Measurements from ENCODE around the gene POFUT1.
"Not testable (repeated sequence)": the region's sequence is repeated elsewhere in the genome, so short reads cannot be mapped to it uniquely, and the experiment has no call there.

The POFUT1 gene

DNA sequence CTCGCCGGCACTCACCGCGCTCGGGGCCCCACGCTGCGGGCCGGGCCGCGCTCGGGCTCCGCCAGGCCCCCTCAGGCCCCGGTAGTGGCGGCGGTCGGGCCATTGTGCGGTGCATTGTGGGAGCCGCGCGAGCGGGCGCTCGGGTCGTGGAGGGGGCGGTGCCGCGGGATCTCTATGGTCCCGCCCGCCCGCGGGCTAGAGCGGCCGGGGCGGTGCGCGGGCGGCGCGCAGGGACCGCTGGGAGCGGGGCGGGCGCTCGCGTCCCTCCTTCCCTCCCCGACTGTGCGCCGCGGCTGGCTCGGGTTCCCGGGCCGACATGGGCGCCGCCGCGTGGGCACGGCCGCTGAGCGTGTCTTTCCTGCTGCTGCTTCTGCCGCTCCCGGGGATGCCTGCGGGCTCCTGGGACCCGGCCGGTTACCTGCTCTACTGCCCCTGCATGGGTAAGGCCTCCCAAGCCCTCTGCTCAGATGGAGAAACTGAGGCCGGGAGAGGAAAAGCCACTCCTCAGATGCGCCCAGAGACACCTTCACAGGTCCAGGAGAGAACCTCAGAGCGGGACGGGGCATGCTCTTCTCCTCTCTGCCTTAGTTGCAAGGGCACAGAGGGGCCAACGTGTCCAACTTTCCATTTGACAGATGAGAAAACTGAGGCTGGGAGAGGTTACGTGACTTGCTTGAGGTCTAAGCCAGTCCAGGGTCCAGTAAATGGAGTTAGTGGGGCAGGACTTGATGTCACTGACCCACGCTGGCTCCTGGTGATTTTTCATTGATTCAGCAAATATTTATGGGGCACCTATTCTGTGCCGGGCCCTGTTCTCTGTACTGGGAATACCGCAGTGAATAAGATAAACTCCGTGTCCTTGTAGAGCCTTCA is at the start of gene POFUT1, which contains the start of gene PLAGL2:
Gene POFUT1 (plus strand): TSS at position 255 of the 873 bp plus-strand sequence. CDS start 62 bp downstream, at position 317.
Gene PLAGL2 (minus strand): TSS at position 118 of the 873 bp plus-strand sequence. CDS start 5,565 bp downstream, outside the sequence.
- DNase-seq: peak; percentile 97

DNA sequence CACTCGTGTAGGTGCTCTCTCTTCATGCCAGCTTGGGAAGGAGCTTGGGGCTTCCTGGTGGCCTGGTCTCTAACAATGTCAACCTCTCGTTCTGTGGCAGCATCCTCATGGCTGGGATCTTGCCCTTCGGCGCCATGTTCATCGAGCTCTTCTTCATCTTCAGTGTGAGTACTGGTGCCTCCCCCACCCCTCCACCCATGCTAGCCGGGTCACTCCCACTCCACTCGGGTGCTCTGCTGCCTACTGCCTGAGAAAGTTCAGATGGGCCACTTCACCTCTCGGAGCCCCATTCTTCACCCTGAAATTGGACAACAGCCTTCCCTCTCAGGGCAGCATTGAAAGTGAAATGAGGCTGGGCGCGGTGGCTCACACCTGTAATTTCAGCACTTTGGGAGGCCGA is 49.3 kb upstream of the POFUT1 start:
- DNase-seq: no peak

DNA sequence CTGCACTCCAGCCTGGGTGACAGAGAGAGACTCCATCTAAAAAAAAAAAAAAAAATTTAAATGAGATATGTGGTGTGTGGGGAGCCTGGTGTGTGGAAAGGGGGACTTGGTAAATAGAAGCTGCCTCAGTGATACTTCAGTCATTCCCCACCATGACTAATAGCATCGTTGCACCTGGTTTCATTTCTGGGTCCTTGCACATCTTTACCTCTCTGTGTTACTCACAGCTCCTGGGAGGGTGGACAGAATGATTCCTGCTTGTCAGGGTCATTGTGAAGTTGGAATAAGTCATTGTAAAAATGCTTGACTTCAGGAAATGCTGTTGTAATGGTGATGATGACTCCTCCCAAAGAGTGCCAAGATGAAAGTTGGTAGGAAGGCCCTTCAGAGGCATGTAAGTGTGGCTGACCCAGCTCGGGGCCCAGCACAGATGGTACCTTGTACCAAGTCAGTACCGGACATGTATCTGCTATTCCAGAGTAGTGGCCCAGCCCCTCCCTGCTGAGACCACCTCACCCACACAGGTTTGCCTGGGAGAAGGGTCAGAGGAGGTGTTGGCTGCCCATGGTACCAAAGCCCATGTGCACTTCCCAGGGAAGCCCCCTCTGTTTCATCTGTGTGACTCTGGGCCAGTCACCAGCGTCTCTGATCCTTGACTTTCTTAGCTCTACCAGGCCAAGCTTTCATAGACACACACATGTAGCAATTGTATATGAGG is 48.6 kb upstream of the POFUT1 start:
- DNase-seq: no peak

DNA sequence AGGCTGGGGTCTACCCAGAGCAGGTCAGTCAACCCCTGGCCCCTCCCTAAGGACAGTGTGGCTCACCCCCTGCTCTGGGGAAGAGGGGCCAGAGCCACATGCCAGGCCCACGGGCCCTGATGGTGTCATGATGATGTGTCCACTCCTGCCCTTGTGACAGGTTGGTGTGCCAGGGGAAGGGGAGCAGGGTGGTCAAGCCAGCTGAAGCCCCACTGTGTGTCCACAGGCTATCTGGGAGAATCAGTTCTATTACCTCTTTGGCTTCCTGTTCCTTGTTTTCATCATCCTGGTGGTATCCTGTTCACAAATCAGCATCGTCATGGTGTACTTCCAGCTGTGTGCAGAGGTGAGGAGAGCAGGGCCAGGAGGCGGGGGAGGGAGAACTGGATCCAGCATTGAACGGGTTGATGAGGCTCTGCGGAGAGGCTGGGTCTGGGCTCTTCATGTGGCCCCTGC is 47.9 kb upstream of the POFUT1 start:
- no peak for DNase-seq

DNA sequence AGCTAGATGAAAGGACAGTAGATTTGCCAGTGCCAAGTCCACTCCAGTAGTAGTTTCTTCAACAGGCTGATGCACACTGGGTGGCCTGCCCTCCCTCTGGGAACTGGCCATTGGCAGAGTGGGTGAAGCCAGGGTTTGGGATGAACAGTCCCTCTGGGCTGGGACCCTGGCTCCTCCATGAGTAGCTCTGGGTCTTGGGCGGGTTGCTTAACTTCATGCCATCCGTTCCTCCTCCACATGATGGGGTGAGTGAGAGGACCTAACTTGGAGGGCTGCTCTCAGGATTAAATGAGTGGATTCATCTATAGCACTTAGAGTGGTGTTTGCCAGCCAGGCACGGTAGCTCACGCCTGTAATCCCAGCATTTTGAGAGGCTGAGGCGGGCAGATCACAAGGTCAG is 47.3 kb upstream of the POFUT1 start:
- DNase-seq: no peak

DNA sequence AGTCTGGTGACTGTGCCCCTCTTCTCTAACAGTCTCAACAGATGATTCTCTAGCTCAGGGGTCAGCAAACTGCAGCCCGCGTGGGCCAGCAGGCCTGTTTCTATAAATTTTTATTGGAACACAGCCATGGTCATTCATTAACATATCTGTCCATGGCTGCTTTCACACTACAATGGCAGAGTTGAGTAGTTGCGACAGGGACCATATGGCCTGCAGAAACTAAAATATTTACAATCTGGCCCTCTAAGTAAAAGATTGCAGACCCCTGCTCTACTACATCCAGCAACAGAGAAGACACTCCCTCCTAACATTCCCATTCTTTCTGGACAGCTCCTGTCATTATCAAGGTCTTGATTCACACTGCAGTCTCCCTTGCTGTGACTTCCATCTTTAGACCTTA is 45.3 kb upstream of the POFUT1 start:
- DNase-seq: no peak

DNA sequence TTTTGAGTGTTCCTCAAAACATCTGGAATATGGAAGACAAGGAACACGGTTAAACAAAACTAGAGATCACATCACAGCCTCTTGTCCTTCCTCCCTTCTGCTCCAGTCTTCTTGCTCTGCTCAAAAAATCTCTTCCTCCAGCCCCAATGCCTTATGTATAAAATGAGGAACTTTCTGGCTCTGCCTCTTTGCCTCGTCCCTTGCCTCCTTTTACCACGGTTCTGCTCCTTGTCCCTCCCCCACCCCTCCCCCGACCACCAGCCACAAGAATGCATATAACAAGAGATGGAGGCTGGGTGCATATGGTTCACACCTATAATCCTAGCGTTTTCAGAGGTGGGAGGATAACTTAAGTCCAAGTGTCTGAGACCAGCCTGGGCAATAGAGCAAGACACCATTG is 43.7 kb upstream of the POFUT1 start:
- DNase-seq: no peak

DNA sequence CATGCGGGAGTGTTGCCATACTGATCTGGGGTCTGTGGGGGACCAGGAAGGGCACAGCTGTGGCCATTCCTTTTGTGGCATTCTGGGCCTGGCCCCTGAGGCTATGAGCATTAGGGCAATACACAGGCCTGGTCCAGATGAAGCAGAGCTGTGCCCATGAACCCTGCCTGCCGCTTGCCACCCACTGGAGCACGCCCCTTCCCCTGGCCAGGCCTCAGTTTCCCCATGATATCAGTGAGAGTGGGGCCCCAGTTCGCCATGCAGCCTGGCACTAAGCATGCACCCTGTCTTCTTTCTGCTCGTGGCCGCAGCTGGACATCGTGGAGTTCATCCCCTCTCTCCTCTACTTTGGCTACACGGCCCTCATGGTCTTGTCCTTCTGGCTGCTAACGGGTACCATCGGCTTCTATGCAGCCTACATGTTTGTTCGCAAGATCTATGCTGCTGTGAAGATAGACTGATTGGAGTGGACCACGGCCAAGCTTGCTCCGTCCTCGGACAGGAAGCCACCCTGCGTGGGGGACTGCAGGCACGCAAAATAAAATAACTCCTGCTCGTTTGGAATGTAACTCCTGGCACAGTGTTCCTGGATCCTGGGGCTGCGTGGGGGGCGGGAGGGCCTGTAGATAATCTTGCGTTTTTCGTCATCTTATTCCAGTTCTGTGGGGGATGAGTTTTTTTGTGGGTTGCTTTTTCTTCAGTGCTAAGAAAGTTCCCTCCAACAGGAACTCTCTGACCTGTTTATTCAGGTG is 42.5 kb upstream of the POFUT1 start:
- no peak for DNase-seq

DNA sequence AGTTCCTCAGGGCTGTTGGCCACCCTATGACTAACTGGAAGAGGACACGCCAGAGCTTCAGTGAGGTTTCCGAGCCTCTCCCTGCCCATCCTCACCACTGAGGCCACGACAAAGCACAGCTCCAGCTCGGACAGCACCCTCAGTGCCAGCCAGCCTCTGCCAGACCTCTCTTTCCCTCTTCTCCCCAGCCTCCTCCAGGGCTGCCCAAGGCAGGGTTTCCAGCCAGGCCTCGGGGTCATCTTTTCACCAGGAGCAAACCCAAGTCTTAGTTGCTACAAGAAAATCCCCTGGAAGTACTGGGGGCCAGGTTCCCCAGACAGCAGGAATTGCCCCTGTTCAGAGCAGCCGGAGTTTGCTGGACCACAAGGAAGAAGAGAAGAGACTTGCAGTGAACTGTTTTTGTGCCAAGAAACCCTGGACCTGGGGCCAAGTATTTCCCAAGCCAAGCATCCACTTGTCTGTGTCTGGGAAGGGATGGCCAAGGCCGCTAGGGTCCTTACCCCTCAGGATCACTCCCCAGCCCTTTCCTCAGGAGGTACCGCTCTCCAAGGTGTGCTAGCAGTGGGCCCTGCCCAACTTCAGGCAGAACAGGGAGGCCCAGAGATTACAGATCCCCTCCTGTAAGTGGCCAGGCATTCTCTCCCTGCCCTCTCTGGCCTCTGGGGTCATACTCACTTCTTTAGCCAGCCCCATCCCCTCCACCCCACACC is 41.7 kb upstream of the POFUT1 start:
- no peak for DNase-seq

DNA sequence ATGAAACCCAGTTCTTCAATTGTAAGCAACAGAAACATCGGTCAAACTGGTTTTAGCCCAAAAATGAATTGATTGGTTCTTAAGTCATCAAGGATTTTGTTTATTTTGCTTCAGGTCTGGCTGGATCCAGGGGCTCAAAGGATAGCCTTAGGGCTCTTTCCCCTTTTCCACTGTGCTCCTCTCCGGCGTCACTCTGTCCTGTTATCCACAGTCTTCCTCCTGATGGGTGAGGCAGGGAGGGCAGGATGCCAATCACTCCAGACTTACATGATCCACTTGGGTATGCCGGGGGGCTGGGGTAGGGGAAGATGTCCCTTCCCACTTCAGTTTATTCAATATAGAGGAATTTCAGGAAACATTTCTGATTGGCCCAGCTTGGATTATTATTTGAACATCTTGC is 40.1 kb upstream of the POFUT1 start:
- no peak for DNase-seq

DNA sequence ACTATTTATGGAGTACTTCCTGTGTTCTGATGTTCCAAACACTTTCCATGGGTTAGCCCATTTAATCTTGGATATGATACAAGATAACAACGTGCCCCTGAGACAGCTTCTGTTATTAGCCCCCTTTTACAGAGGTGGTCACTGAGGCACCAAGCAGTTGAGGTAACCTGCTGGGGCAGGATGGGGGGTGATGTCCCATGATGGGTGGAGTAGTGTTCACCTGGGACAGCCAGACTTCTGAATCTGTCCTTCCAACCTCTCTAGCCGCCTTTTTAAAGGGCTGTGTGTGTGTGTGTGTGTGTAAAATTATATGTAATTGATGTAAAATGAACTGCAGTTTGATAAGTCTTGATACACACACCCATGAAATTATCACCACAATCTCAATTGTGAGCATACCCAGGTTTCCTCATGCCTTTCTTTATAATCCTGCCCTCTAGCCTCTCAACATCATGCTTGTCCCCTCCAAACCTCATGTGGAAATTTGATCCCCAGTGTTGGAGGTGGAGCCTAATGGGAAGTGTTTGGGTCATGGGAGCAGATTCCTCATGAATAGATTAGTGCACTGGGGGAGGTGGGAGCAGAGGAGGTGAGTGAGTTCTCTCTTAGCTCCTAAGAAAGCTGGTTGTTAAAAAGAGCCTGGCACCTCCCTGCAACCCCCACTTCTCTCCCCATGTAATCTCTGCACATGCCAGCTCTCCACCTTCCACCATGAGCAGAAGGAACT is 39.3 kb upstream of the POFUT1 start:
- DNase-seq: peak; percentile 42

DNA sequence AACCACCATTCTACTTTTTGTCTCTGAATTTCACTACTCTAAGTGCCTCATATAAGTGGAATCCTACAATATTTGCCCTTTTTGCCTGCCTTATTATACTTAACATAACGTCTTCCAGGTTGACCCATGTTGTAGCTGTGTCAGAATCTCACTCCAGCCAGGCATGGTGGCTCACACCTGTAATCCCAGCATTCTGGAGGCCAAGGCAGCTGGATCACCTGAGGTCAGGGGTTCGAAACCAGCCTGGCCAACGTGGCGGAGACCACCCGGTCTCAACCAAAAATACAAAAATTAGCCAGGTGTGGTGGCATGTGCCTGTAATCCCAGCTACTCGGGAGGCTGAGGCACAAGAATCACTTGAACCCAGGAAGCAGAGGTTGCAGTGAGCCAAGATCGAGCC is 30.0 kb upstream of the POFUT1 start:
- not testable (repeated sequence) for DNase-seq

DNA sequence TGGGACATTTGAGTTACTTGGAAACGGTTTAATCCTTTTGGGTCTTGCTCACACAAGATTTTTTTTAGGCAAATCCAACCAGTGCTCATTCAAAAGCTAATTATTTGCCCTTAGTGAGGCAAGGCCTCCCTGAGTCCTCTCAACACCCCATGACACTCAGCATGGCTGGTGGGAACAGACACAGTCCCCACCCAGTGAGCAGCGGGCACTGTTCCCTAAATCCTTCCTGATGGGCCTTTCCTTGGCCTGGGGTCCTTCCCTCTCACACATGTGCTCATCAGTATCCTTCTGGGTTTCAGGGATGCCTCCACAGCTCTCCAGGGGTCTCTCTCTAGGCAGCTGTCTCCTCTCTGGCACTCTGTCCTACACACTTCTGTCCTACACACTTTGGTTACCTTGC is 28.2 kb upstream of the POFUT1 start:
- no peak for DNase-seq

DNA sequence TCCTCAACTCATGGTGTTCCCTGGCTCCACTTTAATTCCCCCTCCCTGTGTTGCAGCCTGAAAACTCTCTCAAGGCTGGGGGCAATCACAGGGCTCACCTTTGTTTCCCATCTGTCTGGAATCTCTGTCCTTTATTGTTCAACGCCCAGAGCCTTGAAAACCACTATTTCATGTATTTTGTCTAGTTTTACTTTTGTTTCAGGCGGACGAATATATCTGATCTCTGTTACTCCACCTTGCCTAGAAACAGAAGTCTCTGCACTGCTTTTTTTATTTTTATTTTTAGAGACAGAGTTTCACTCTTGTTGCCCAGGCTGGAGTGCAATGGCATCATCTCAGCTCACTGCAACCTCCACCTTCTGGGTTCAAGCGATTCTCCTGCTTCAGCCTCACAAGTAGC is 27.7 kb upstream of the POFUT1 start:
- no peak for DNase-seq

DNA sequence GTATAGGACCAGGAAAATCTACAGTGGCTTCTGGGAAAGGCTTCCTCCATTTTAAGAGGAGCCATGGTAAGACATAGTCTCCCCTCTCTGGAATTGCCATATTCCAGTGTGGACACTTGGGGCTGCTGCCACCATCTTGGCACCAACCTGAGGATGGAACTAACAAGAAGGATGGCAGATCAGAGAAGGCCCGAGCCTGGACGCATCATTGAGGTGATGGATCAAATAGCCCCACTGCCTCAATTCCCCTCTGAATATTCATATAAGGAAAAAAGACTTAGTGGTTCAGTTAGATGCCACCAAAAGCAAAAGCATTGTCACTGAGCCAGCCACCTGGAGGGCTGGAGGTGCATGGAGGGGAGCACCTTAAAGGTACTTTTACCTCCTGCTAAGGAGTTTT is 26.1 kb upstream of the POFUT1 start:
- DNase-seq: no peak

DNA sequence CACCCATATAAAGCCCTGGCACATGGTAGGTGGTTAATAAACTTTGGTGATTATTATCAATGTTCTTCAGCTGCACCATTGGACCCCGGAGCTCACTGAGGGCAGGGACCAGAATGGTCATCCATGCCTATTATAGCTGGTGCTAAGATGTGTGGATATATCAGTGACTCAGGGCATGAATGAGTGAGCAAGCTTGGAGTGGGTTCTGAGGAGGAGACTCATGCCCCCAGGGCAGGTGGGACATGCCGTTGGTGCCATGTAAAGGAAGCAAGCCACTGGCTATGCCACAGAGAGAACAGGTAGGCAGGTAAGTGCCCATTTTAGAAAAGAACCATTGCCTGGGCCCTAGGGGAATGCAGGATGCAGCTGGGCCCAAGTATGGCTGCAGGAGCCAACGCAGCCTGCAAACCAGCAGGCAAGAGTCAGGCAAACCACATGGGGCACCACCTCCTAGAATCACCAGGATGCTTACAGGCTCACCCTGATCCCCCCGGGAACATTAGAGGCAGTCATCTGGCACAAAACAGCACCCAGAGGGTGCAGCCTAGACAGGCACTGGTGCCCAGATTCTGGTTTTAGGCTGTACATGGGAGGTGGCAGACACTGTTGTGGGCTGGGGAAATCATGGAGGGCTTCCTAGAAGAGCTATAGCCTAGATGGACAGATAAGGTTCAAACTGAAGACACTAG is 23.6 kb upstream of the POFUT1 start:
- no peak for DNase-seq

DNA sequence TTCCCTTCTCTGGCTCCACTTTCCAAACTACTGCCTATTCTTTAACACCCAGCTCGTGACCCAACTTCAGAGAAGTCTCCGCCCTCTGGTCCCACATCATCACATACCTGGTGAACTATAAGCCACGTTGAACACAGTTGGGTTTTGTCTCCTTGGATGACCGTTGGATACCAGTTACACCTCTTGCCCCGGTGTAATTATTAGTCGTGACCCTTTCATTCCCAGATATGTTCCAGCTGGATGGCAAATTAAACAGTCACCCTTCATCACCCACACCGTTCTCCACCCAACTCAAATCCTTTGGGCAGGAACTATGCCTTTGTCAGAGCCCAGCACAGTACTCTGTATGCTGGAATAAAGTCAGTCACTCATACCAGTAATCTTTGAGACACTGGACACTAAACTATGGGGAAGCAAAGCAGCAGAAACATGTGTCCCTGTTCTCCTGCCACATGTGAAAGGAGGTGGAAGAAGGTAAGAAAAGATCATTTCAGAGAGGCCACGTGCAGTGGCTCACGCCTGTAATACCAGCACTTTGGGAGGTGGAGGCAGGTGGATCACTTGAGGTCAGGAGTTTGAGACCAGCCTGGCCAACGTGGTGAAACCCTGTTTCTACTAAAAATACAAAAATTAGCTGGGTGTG is 22.6 kb upstream of the POFUT1 start:
- no peak for DNase-seq

DNA sequence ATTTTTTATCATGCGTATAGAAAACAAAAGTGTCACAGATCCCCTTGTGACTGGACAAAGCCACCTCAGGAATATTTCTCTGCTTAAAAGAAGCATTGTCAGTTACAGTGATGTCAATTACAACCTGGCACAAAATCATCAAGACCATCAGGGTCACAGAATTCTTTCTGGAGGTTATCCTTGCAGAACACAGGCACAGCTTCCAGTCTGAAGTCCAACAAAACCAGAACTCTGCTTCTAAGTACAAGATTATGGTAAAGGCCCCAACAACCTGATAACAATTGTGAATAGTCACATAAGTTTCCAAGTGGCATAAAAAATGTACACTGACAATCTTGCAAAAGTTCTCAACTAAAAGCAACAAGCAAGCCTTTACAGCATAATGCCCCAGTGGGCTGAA is 21.2 kb upstream of the POFUT1 start:
- no peak for DNase-seq

DNA sequence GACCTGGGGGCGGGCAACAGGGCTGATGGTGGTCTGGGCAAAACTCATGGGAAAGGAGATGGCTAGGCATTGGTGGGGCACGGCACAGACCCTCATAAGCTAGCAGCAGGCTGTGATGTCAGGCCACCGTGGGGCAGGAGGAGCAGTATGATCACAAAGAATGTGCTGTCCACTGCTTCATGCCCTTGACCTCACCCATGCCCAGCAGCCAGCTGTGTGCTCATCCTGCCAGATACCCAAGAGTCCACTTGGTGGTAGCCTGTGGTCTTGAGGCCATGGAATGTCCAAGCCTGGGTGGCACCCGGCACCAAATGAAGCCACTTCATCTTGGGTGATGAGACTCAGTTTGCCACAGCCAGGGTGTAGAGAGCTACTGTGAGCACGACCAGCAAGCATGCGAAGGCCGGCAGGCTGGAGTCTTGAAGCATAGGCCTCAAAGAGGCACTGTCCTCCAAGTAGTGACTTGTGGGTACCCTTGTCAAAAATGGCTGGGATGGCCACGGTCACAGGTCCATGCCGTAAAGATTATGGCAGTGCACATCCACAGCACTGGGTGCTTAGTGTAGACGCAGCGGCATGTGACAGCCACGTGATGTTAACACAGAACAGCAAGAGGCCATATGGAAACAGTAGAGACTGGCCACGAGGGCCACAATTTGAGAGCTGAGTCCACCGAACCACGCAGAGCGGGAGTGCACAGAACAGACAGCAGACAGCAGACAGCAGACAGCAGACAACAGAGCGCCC is 19.1 kb upstream of the POFUT1 start:
- no peak for DNase-seq

DNA sequence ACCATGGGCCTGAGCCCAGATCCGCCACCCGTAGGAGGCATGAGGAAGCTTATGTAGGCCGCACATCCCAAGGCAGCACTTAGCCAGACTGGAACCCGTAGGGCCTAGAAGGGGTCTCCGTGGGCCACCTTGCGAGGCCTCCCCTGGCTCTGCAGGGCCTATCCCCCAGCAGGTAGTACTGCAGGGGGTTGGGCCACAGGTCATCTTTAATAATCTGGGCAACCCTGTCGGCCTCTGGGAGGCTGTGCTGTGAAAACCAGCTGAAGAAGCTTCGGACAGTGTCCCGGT is 18.6 kb upstream of the POFUT1 start:
- DNase-seq: no peak

All from NCI-H69 (cell line).